H1 (cell line): ENCODE measurements around the gene TERB1. TPM values are rescaled to one million over a fixed set of nuclear protein-coding genes. Genes with fewer than 3 reads are reported as not detected.

Source experiments
- CTCF ChIA-PET: fragments of 300-600 bp; sonication (Branson Sonifier 250); formaldehyde crosslinking; loops from one replicate; lab custom pipeline; 2021; ENCODE audit not compliant: partially characterized antibody; lab: Charles Lee
- POLR2A ChIA-PET: fragments of 300-600 bp; sonication (Branson Sonifier 250); formaldehyde crosslinking; loops from one replicate; lab custom pipeline; 2021; ENCODE audit warnings: inconsistent platforms; ENCODE audit not compliant: partially characterized antibody; lab: Charles Lee
- DNase-seq, 2 experiments: peaks; one replicate each; pipeline versions ENCODE4 v3.0.0 to v3.0.0-alpha.2; 2010 to 2022; ENCODE audit warnings: low spot score in 2 of 2, low read depth in 1 of 2, mixed read lengths in 1 of 2
- FAIRE-seq: peaks from 2 replicates; lab custom pipeline; 2011; peaks lifted over from hg19 to GRCh38; lab: Jason Lieb, UNC
- H2AFZ ChIP-seq: 2 replicates; pipeline ENCODE4 v1.8.1; 2012; ENCODE audit warnings: low read length, inconsistent platforms
- H2AK5ac ChIP-seq: 2 replicates; pipeline ENCODE4 v1.6.1; 2013; ENCODE audit warnings: low read depth, low read length
- H2BK120ac ChIP-seq: replicated peaks from 2 replicates; pipeline ENCODE3; 2013; ENCODE audit warnings: low read depth, low read length, inconsistent platforms
- H2BK12ac ChIP-seq: 2 replicates; pipeline ENCODE4 v1.6.1; 2013; ENCODE audit warnings: low read depth, low read length
- H2BK15ac ChIP-seq: 2 replicates; pipeline ENCODE4 v1.6.1; 2013; ENCODE audit warnings: low read length
- H2BK20ac ChIP-seq: 2 replicates; pipeline ENCODE4 v1.6.1; 2013; ENCODE audit warnings: low read length
- H2BK5ac ChIP-seq: 2 replicates; pipeline ENCODE4 v1.6.1; 2013; ENCODE audit warnings: low read depth, low read length
- H3K14ac ChIP-seq: 2 replicates; pipeline ENCODE4 v1.6.1; 2013; ENCODE audit warnings: inconsistent platforms; ENCODE audit not compliant: insufficient read length
- H3K18ac ChIP-seq: 2 replicates; pipeline ENCODE4 v1.6.1; 2013; ENCODE audit warnings: low read length; ENCODE audit errors: extremely low read depth
- H3K23ac ChIP-seq: 2 replicates; pipeline ENCODE4 v1.6.1; 2013; ENCODE audit warnings: inconsistent platforms; ENCODE audit not compliant: insufficient read length
- H3K23me2 ChIP-seq: 2 replicates; pipeline ENCODE4 v1.6.1; 2013; ENCODE audit warnings: low read depth, low read length
- H3K27ac ChIP-seq: 2 replicates; pipeline ENCODE4 v1.6.1; 2011; ENCODE audit warnings: low read depth, low read length, inconsistent platforms
- H3K27me3 ChIP-seq, 4 experiments: replicated peaks in 1 of 4; 1 replicate in 1 of 4; 2 replicates in 3 of 4; pipeline versions ENCODE4 v1.6.1 to v1.8.1; 2011 to 2013; ENCODE audit warnings: low read length in 3 of 4, mild to moderate bottlenecking in 3 of 4, inconsistent platforms in 2 of 4, mixed read lengths in 2 of 4, moderate library complexity in 1 of 4; ENCODE audit not compliant: control insufficient read depth in 3 of 4, insufficient read depth in 3 of 4; ENCODE audit errors: extremely low read depth in 1 of 4
- H3K36me3 ChIP-seq, 4 experiments: 2 replicates each; pipeline versions ENCODE4 v1.6.1 to v1.8.1; 2011 to 2013; ENCODE audit warnings: mild to moderate bottlenecking in 4 of 4, low read length in 3 of 4, moderate library complexity in 2 of 4, control low read depth in 1 of 4, inconsistent platforms in 1 of 4; ENCODE audit not compliant: insufficient read depth in 4 of 4, control insufficient read depth in 2 of 4
- H3K4ac ChIP-seq: replicated peaks from 2 replicates; pipeline ENCODE3; 2013; ENCODE audit warnings: low read length, low read depth, mixed read lengths, inconsistent platforms; ENCODE audit not compliant: insufficient read length
- H3K4me1 ChIP-seq, 4 experiments: replicated peaks in 1 of 4; 1 replicate in 1 of 4; 2 replicates in 3 of 4; pipeline versions ENCODE4 v1.6.1 to v1.8.1; 2011 to 2013; ENCODE audit warnings: low read length in 3 of 4, inconsistent platforms in 2 of 4, mixed read lengths in 1 of 4; ENCODE audit not compliant: insufficient read depth in 4 of 4, control insufficient read depth in 3 of 4
- H3K4me2 ChIP-seq, 2 experiments: 2 replicates each; pipeline versions ENCODE4 v1.6.1 to v1.8.1; 2011 to 2013; ENCODE audit warnings: low read depth in 2 of 2, low read length in 2 of 2, control low read depth in 1 of 2, inconsistent platforms in 1 of 2, mild to moderate bottlenecking in 1 of 2; ENCODE audit not compliant: insufficient read depth in 1 of 2
- H3K4me3 ChIP-seq, 4 experiments: fragments of 200-600, 300-600 bp in 1 of 4; sonication (generic), shearing (Covaris generic), sonication (Bioruptor Twin) in 1 of 4; 2 replicates each; pipeline versions ENCODE4 v1.5.1 to v1.8.1; 2011 to 2016; ENCODE audit warnings: low read length in 4 of 4, low read depth in 3 of 4, control low read depth in 2 of 4, inconsistent platforms in 2 of 4, mild to moderate bottlenecking in 2 of 4, mixed read lengths in 1 of 4, moderate library complexity in 1 of 4; ENCODE audit not compliant: insufficient read depth in 2 of 4; ENCODE audit errors: extremely low read depth in 1 of 4
- H3K56ac ChIP-seq: replicated peaks from 2 replicates; pipeline ENCODE3; 2013; ENCODE audit warnings: low read depth, mild to moderate bottlenecking, mixed read lengths, low read length, inconsistent platforms; ENCODE audit not compliant: insufficient read length
- H3K79me1 ChIP-seq: 2 replicates; pipeline ENCODE4 v1.6.1; 2013; ENCODE audit warnings: low read depth, low read length, control low read depth
- H3K79me2 ChIP-seq, 2 experiments: 2 replicates each; pipeline versions ENCODE4 v1.6.1 to v1.8.1; 2012 to 2013; ENCODE audit warnings: low read length in 2 of 2, mild to moderate bottlenecking in 2 of 2, inconsistent platforms in 1 of 2; ENCODE audit not compliant: insufficient read depth in 2 of 2, control insufficient read depth in 1 of 2
- H3K9ac ChIP-seq, 4 experiments: replicated peaks in 1 of 4; 1 replicate in 1 of 4; 2 replicates in 3 of 4; pipeline versions ENCODE4 v1.6.1 to v1.8.1; 2011 to 2013; ENCODE audit warnings: low read depth in 3 of 4, low read length in 3 of 4, control low read depth in 2 of 4, mild to moderate bottlenecking in 2 of 4, moderate library complexity in 2 of 4, inconsistent platforms in 1 of 4; ENCODE audit errors: extremely low read depth in 1 of 4
- H3K9me3 ChIP-seq, 2 experiments: 2 replicates each; pipeline versions ENCODE4 v1.6.1 to v1.8.1; 2012 to 2013; ENCODE audit warnings: mild to moderate bottlenecking in 2 of 2, moderate library complexity in 2 of 2, control low read depth in 1 of 2, inconsistent platforms in 1 of 2, low read depth in 1 of 2, low read length in 1 of 2, mixed read lengths in 1 of 2; ENCODE audit not compliant: insufficient read depth in 2 of 2
- H4K20me1 ChIP-seq, 2 experiments: replicated peaks in 1 of 2; 2 replicates each; pipeline versions ENCODE3 to v1.8.1; 2011 to 2013; ENCODE audit warnings: inconsistent platforms in 2 of 2, low read length in 2 of 2, mild to moderate bottlenecking in 1 of 2; ENCODE audit not compliant: insufficient read depth in 2 of 2, control insufficient read depth in 1 of 2
- H4K5ac ChIP-seq: 2 replicates; pipeline ENCODE4 v1.6.1; 2013; ENCODE audit warnings: low read length, low read depth, mixed read lengths, inconsistent platforms; ENCODE audit not compliant: insufficient read length
- H4K8ac ChIP-seq: 2 replicates; pipeline ENCODE4 v1.8.0; 2013; ENCODE audit warnings: mild to moderate bottlenecking, moderate library complexity, low read length, inconsistent platforms; ENCODE audit not compliant: insufficient read depth; ENCODE audit errors: extremely low read depth
- H4K91ac ChIP-seq: replicated peaks from 2 replicates; pipeline ENCODE3; 2013; ENCODE audit warnings: low read length, mixed read lengths, inconsistent platforms; ENCODE audit not compliant: insufficient read length
- ASH2L ChIP-seq: fragments of 200-600, 300-600 bp; sonication (generic); IDR thresholded peaks from one replicate; pipeline ENCODE4 v1.7.1; 2017; ENCODE audit warnings: low read length
- GABPA ChIP-seq: IDR thresholded peaks from 2 replicates; pipeline ENCODE4 v1.6.1; 2011; ENCODE audit warnings: mild to moderate bottlenecking, low read length, moderate library complexity, borderline replicate concordance; ENCODE audit not compliant: insufficient read depth
- HDAC2 ChIP-seq, 2 experiments: fragments of 300-600 bp in 1 of 2; sonication (generic) in 1 of 2; IDR thresholded peaks; 2 replicates each; pipeline ENCODE4 v1.6.1; 2011 to 2012; ENCODE audit warnings: low read depth in 2 of 2, low read length in 2 of 2, mild to moderate bottlenecking in 2 of 2, moderate library complexity in 2 of 2, borderline replicate concordance in 1 of 2, inconsistent platforms in 1 of 2
- KDM5A ChIP-seq: fragments of 200-600 bp; IDR thresholded peaks from 2 replicates; pipeline ENCODE4 v1.7.1; 2012; ENCODE audit warnings: mild to moderate bottlenecking, low read length, inconsistent platforms, mixed read lengths
- MAFK ChIP-seq: IDR thresholded peaks from 2 replicates; pipeline ENCODE4 v1.6.1; 2012; ENCODE audit warnings: low read depth, mild to moderate bottlenecking, improper control_type of control experiment, low read length
- RBBP5 ChIP-seq: IDR thresholded peaks from 2 replicates; pipeline ENCODE4 v1.7.1; 2012; ENCODE audit warnings: low read depth, mild to moderate bottlenecking, inconsistent platforms, low read length, moderate library complexity, borderline replicate concordance
- SIX5 ChIP-seq: IDR thresholded peaks from 2 replicates; pipeline ENCODE4 v1.6.1; 2011; ENCODE audit warnings: mild to moderate bottlenecking, low read depth, low read length
- SUZ12 ChIP-seq: fragments of 200-600 bp; sonication (generic); IDR thresholded peaks from 2 replicates; pipeline ENCODE4 v1.6.1; 2012; ENCODE audit warnings: mild to moderate bottlenecking, inconsistent platforms, low read length, moderate library complexity, mixed read lengths
- TAF1 ChIP-seq: IDR thresholded peaks from 2 replicates; pipeline ENCODE4 v1.6.1; 2011; ENCODE audit warnings: mild to moderate bottlenecking, low read depth, low read length
- TBP ChIP-seq: IDR thresholded peaks from 2 replicates; pipeline ENCODE4 v1.6.1; 2011; ENCODE audit warnings: low read depth, low read length, improper control_type of control experiment
- TCF12 ChIP-seq: IDR thresholded peaks from 2 replicates; pipeline ENCODE4 v1.6.1; 2011; ENCODE audit warnings: low read depth, mild to moderate bottlenecking, low read length
- WGBS, 2 experiments: shearing (Covaris generic) in 1 of 2; methylation state at CpG; one replicate each; pipeline versions ENCODE4 v1.1.6 to v1.1.7; 2013 to 2015; ENCODE audit warnings: low lambda C conversion rate in 2 of 2, mixed read lengths in 2 of 2, inconsistent platforms in 1 of 2, low coverage in 1 of 2, missing lambda C conversion rate in 1 of 2; ENCODE audit not compliant: insufficient replicate concordance in 2 of 2, insufficient coverage in 1 of 2, insufficient read length in 1 of 2; ENCODE audit errors: extremely low coverage in 1 of 2, missing lambda C conversion rate in 1 of 2; 5-methylcytosine and 5-hydroxymethylcytosine counted together
- polyA plus RNA-seq, 7 experiments: library from polyadenylated mRNA; depleted of rRNA in 3 of 7; stranded (reverse) in 5 of 7; unstranded in 2 of 7; fragments of >200 nt in 5 of 7; fragments of 200-250 nt in 2 of 7; gene quantifications; 1 replicate in 5 of 7; 2 replicates in 1 of 7; 4 replicates in 1 of 7; pipeline versions ENCODE4 v1.2.1 to v1.2.3, GENCODE V29; 2011 to 2013; ENCODE audit warnings: missing spikeins in 2 of 7, mixed read lengths in 2 of 7
- total RNA-seq: library from RNA; stranded (reverse); fragmentation: NEBNext Ultra II Directional; extraction: Animal tissue kit (Norgen Biotek cat#: 25700); gene quantifications from 2 replicates; pipeline ENCODE4 v1.2.1, GENCODE V29; 2021

Gene TERB1
- total and polyA plus RNA-seq, 2 of the 8 experiments (the other 6 are each of a cell fraction or from before 2014, with no cell fraction given), result not detected

GRCh38 chr16:66752958-66753357, 48.4 kb downstream of the TERB1 start:
- H2AK5ac ChIP-seq, result no peak overlapping the region
- ChIA-PET CTCF (interaction anchor here (1.1 to 2.2 kb wide), 7 partner anchors 14 to 130 kb away, joined by 3 to 7 read pairs (median 4); no protein-coding TSS in a partner anchor), POLR2A (interaction anchor here (1.0 to 4.8 kb wide), 5 partner anchors 15 to 128 kb away, joined by 3 to 52 read pairs (median 7); partner anchors contain the start of gene PDP2)
- H2BK120ac ChIP-seq, result no peak overlapping the region
- peaks cover 12 to 14% of the 10 kb centered on the region in 2 experiments for H4K20me1 ChIP-seq
- peaks cover 8 to 20% (median 11%) of the 10 kb centered on the region in 4 experiments for H3K36me3 ChIP-seq
- H3K4ac ChIP-seq, result no peak overlapping the region
- no peak overlapping the region for H2BK20ac ChIP-seq
- no peak overlapping the region for H3K4me2 ChIP-seq
- H4K8ac ChIP-seq, result no peak overlapping the region
- H3K9ac ChIP-seq, result no peak overlapping the region
- H2BK12ac ChIP-seq, result no peak overlapping the region
- H3K4me1 ChIP-seq, result peaks cover 3 to 9% (median 6%) of the 10 kb centered on the region in 4 experiments; a peak in 6 of 7 replicates
- no peak overlapping the region for H3K4me3 ChIP-seq
- H3K27ac ChIP-seq, result no peak overlapping the region
- peaks cover 8% of the 10 kb centered on the region for H3K23me2 ChIP-seq
- peaks cover 17 to 34% of the 10 kb centered on the region in 2 experiments for H3K79me2 ChIP-seq
- WGBS, 2 experiments, result 92% methylated on average over 2 of the region's 2 CpGs; no CpG with 5 or more reads in 1 of the 2 experiments
- H4K91ac ChIP-seq, result no peak overlapping the region
- TF ChIP-seq GABPA (no peak), TCF12 (no peak), KDM5A (no peak), HDAC2 (IDR thresholded peaks at IDR 0.05; ENCODE audit: borderline replicate concordance in 1 of 2, low read depth in 2 of 2, low read length in 2 of 2) (no peak), SUZ12 (no peak), MAFK (no peak), RBBP5 (no peak), SIX5 (no peak), ASH2L (no peak), TAF1 (no peak), TBP (no peak)
- no peak overlapping the region for H4K5ac ChIP-seq
- DNase-seq (no peak), FAIRE-seq (no peak)
- H2AFZ ChIP-seq, result no peak overlapping the region; the same call in 1 of the 2 replicates
- H2BK15ac ChIP-seq, result no peak overlapping the region
- no peak overlapping the region for H3K23ac ChIP-seq
- H3K9me3 ChIP-seq, result no peaks in the 10 kb centered on the region
- H2BK5ac ChIP-seq, result no peak overlapping the region
- H3K79me1 ChIP-seq, result peaks cover 7% of the 10 kb centered on the region
- H3K27me3 ChIP-seq, result peaks cover 0 to 2% (median 0%) of the 10 kb centered on the region in 4 experiments; a peak in 1 of 7 replicates
- H3K18ac ChIP-seq, result no peak overlapping the region
- H3K56ac ChIP-seq, result no peak overlapping the region
- no peak overlapping the region for H3K14ac ChIP-seq
